Activated gamma-delta T cell treated with Interleukin-2 at 50 U/mL for 16 hours (primary cell): ENCODE results near the gene PRKD1.

Experiments used
- DNase-seq: peaks from one replicate; pipeline ENCODE4 v3.0.0-alpha.2; 2020

PRKD1 gene

GRCh38 chr14:29664515-29664914, 263.1 kb downstream of the PRKD1 start:
- DNase-seq, result no peak

- no peak for DNase-seq
Measured at GRCh38 chr14:29663281-29663801, 264.3 kb downstream of the PRKD1 start.

GRCh38 chr14:29654901-29655550, 272.6 kb downstream of the PRKD1 start:
- no peak for DNase-seq

GRCh38 chr14:29653303-29653702, 274.3 kb downstream of the PRKD1 start:
- DNase-seq, result no peak

- DNase-seq, result no peak
Measured at GRCh38 chr14:29652571-29652970, 275.1 kb downstream of the PRKD1 start.

GRCh38 chr14:29650554-29651269, 276.9 kb downstream of the PRKD1 start:
- no peak for DNase-seq

GRCh38 chr14:29649170-29649569, 278.5 kb downstream of the PRKD1 start:
- no peak for DNase-seq

- no peak for DNase-seq
Measured at GRCh38 chr14:29648045-29648444, 279.6 kb downstream of the PRKD1 start.

- DNase-seq, result no peak
Measured at GRCh38 chr14:29645117-29645516, 282.5 kb downstream of the PRKD1 start.

GRCh38 chr14:29643433-29644211, 284.0 kb downstream of the PRKD1 start:
- DNase-seq, result no peak

- no peak for DNase-seq
Measured at GRCh38 chr14:29637411-29637810, 290.2 kb downstream of the PRKD1 start.

- DNase-seq, result no peak
Measured at GRCh38 chr14:29636870-29637269, 290.8 kb downstream of the PRKD1 start.

- no peak for DNase-seq
Measured at GRCh38 chr14:29630566-29631160, 297.0 kb downstream of the PRKD1 start.

- no peak for DNase-seq
Measured at GRCh38 chr14:29629839-29630238, 297.8 kb downstream of the PRKD1 start.

- no peak for DNase-seq
Measured at GRCh38 chr14:29627137-29627536, 300.5 kb downstream of the PRKD1 start.

- no peak for DNase-seq
Measured at GRCh38 chr14:29618323-29619067, 309.2 kb downstream of the PRKD1 start.

GRCh38 chr14:29616922-29617321, 310.7 kb downstream of the PRKD1 start:
- DNase-seq, result no peak

GRCh38 chr14:29608861-29609260, 318.8 kb downstream of the PRKD1 start:
- DNase-seq, result no peak

GRCh38 chr14:29607169-29607568, 320.5 kb downstream of the PRKD1 start:
- no peak for DNase-seq

GRCh38 chr14:29603696-29604095, 324.0 kb downstream of the PRKD1 start:
- DNase-seq, result no peak

- no peak for DNase-seq
Measured at GRCh38 chr14:29601616-29602015, 326.0 kb downstream of the PRKD1 start.

GRCh38 chr14:29587761-29588470, 339.7 kb downstream of the PRKD1 start:
- no peak for DNase-seq
